HG02884 (cell line): Measurements from ENCODE around the gene LRFN3.
"Not testable (repeated sequence)": the region's sequence is repeated elsewhere in the genome, so short reads cannot be mapped to it uniquely, and the experiment has no call there.

Experiments
- ATAC-seq: cut with Tn5 transposase; IDR thresholded peaks from one replicate; pipeline ENCODE4 v1.9.1; 2021; ENCODE audit warnings: mild to moderate bottlenecking, moderate library complexity; ENCODE audit not compliant: unreplicated experiment

Gene LRFN3

GRCh38 chr19:35935911-35936737 is at the start of gene LRFN3:
Gene LRFN3 (plus strand): TSS chr19:35936374. CDS start chr19:35939426, 3,052 bp downstream.
- no peak for ATAC-seq

GRCh38 chr19:35887197-35887596 is 49.0 kb upstream of the LRFN3 start:
- ATAC-seq, result no peak

GRCh38 chr19:35888398-35888797 is 47.8 kb upstream of the LRFN3 start:
- ATAC-seq, result no peak

GRCh38 chr19:35889370-35890112 is 46.6 kb upstream of the LRFN3 start:
- ATAC-seq, result no peak

- no peak for ATAC-seq
Observed at GRCh38 chr19:35890113-35890650, 46.0 kb upstream of the LRFN3 start.

- ATAC-seq, result not testable (repeated sequence)
Observed at GRCh38 chr19:35891819-35892218, 44.4 kb upstream of the LRFN3 start.

GRCh38 chr19:35894342-35894741 is 41.8 kb upstream of the LRFN3 start:
- no peak for ATAC-seq

GRCh38 chr19:35895911-35896642 is 40.1 kb upstream of the LRFN3 start:
- no peak for ATAC-seq

- ATAC-seq, result no peak
Observed at GRCh38 chr19:35896643-35897040, 39.5 kb upstream of the LRFN3 start.

GRCh38 chr19:35897706-35898451 is 38.3 kb upstream of the LRFN3 start:
- ATAC-seq, result no peak

- ATAC-seq, result no peak
Observed at GRCh38 chr19:35898499-35898809, 37.7 kb upstream of the LRFN3 start.

GRCh38 chr19:35899547-35900214 is 36.5 kb upstream of the LRFN3 start:
- ATAC-seq, result no peak

- no peak for ATAC-seq
Observed at GRCh38 chr19:35901055-35901644, 35.0 kb upstream of the LRFN3 start.

GRCh38 chr19:35901854-35902661 is 34.1 kb upstream of the LRFN3 start, which contains the start of gene HCST:
Gene HCST (plus strand): TSS chr19:35902529. CDS start chr19:35902594, 65 bp downstream.
- no peak for ATAC-seq

GRCh38 chr19:35902870-35903475 is 33.2 kb upstream of the LRFN3 start:
- no peak for ATAC-seq

GRCh38 chr19:35903550-35904179 is 32.5 kb upstream of the LRFN3 start:
- ATAC-seq, result no peak

- no peak for ATAC-seq
Observed at GRCh38 chr19:35904311-35905068, 31.7 kb upstream of the LRFN3 start.
